ENCODE data around the gene ZNF423.
A peak's percentile ranks its signal among the peaks of the same experiment; 100 is the strongest.

Gene ZNF423

DNA sequence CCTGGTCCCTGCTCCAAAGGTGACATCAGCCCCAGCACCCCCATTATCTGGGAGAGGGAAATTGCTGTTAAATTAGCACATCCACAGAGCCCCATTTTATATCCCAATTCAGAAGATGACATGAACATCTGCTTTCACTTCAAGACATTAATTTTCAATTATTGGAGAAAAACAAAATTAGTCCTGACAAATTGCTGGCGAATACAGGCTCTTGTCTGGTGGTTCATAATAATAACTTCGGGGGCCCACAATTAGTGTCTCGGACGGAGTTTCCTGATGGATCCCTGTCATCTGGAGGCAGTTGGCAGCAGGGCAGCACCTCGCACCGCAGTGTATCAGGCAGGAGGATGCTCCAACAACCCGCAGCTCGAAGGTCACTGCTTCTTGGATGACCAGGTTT is 7.4 kb downstream of the ZNF423 start:
- no peak for DNase-seq

DNA sequence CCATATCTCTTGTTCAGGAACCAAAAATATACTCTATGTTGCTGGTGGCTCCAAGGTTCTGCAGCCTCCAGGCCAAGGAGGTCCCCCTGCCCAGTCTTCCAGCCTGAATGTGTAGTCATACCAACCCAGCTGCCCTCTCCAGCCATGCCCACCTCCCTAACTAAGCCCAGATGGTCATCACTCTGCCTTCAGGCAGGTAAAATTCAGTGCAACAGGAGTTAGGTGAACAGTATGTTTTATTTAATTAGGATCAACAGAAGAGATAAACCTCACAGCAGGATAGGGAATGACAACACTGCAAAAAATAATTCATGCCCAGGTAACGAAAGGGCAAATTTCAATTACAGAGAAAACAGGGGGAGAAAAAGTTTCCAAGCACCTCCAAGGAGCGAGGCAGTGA is 9.1 kb downstream of the ZNF423 start:
- DNase-seq, result no peak

DNA sequence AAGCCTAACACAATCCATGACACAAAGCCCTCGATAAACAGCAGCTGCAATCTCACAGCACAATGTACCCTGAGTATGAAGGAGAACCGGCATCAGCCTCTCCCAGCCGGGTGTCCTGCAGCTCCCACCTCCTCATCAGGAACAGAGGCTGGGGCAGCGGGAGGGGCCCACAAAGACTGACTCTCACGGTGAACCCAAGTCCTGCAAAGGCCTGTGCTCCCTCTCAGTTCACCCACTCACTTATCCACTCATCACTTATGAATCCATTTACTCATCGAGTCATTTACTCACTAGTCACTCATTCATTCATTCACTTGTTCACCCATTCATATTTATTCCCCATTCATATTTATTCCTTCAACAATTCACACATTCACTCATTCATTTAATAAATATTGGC is 11.6 kb downstream of the ZNF423 start:
- no peak for DNase-seq

DNA sequence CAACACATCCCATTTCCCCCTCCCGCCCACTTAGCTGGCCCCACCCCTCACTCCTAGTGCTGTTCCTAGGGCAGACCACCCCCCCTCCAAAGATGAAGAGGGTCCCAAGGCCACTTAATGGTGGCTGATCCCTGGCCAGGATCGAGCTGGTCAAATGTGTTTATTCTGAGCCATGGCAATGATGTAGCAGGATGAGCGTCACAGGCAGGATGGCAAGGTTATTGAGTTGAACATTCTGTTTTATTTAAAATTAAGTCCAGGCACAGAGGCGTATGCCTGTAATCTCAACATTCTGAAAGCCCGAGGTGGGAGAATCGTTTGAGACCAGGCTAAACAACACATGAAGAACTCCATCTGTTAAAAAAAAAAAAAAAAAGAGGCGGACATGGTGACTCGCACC is 12.2 kb downstream of the ZNF423 start:
- DNase-seq, result no peak

DNA sequence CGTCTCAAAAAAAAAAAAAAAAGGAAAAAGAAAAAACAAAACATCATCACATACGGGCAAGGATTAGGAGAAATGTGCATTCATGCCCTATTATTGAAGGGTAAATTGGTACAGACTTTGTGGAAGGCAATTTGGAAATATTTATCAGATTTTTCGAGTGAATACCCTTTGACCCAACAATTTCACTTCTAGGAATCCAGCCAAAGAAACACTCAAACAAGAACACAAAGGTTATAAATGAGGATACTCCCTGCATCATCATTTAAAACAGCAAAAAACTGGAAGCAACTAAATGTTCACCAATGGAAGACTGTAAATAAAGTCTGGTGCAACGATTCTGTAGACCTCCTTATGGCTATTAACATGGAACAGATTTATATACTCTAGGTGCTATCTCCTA is 12.9 kb downstream of the ZNF423 start:
- DNase-seq, result no peak

DNA sequence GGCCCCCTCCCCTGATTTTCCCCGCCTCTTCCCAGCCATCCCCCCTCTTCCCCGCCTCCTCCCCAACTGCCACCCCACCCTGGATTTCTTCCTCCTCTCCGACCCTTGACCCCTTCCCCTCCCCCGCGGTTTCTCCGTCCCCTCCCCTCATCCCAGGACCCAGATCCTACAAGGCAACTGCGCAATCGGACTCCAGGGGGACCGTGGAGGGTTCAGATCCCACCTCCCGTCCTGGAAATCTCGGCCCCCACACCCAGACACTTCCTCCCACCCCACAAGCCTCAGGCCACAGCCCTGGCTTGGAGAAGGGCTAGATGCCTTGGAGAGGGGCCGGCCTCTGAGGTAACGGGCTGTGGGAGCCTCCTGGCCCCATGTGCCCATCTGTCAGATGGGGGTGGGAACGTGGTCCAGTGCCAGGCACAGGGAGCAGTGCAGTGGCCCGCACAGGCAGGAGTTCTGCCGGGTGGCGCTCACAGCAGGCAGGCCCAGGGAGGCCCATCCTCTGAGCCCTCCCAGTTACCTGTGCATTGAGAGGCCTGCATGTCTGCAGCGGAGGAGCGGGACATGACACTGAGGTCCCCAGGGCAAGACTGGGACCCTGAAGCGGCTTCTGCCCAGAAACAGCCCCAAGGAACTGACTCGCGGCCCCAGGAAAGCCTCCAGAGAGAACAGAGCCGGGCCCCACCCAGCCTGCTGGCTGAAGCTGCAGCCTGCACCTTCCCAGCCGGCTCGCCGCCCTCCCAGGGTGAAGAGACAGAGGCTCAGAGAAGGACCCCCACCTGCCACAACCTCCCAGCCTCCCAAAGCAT is 16.7 kb downstream of the ZNF423 start:
- no peak for DNase-seq

DNA sequence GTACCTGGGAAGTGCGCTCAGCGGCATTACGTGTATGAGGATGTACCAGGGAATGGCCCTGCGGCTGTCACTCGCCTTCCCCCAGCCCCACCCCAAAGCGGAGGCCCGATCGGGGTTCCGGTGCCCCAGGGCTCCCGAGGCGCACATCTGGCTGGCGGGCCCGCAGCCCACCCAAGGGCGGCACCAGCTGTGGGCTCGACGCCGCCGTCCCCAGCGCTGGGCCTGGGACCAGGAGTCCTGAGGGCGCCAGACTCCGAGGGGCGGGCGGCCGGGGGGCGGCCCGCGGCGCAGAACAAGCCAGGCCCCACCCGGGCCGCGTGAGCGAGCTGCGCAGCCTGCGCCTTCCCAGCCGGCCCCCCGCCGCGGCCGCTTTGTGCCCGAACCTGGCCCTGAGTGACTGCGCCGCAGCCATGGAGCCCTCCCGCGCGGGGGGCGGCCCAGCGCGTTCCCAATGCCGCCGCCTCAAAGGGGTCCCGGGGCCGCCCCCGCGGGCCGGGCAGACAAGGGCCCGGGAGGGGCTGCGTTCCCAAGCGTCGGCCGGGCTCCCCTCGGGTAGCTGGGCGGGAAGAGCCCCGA is 17.4 kb downstream of the ZNF423 start:
- DNase-seq, result peak in 2 of 3 experiments; percentile 18 to 32

DNA sequence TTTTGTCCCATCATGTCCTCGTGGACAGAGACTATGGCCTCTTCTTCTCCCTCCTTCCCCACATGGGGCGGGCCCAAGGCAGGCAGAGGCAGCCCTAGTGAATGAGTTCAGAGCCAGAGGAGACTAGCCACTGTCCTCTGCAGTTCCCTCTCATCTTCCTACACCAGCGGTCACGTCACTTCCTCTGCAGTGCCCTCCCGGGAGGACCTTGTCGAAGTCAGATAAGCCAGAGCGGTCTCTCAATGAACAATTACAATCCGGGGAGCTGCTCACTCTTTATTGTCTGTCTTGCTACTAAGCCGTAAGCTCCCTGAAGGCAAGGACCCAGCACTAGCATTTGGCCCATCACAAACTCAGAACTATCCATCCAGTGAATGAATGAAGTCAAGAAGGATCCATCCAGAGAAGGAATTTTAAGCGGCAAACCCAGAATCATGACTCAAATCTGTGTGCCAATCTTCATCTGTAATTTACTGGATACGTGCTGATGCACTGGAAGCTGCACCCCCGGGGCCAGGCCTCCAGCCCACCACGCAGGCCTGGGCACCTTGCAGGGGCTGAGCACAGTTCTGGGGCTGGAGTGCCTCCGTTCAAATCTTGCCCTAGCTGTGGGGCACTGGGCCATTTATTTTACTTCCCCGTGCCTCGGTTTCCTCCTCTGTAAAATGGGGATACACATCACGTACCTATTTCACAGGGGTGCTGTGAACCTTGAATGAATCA is 18.1 kb downstream of the ZNF423 start:
- no peak for DNase-seq

DNA sequence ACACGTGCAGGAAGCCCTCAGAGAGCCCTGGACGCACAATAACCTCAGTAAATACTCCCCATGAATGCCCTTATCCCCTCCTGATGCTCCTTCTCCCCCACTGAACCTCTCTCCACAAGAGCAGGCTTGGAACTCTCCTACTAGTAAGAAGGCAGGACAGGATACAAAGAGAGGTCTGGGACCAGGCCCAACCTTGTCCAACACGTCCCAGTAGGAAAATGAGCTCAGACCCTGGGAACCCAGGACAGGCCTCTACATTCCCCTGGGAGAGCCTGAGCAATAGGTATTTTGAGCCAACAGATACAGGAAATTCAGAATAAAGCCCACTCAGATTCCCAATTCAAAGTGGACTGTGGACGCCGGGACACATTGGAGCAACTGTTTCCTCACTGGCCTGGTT is 19.2 kb downstream of the ZNF423 start:
- DNase-seq, result no peak

DNA sequence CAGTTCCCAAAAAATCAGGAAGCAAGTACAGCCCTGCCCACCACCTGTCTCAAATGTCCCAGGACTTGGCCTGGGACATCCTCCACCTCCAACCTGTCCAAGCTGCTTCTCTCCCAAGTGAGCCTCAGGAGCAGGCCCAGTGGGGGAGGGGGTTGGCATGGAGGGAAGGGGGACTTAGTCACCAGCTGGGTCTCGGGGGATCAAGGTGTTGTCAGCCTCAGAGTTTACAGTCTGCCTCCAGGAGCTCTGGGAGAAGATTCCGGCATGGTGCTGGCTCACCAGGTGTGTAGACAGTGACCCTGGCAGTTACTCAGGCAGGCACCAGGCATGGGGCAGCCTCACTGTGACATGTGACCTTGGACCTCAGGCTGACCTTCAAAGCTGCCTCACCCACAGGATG is 19.7 kb downstream of the ZNF423 start:
- DNase-seq, result no peak

DNA sequence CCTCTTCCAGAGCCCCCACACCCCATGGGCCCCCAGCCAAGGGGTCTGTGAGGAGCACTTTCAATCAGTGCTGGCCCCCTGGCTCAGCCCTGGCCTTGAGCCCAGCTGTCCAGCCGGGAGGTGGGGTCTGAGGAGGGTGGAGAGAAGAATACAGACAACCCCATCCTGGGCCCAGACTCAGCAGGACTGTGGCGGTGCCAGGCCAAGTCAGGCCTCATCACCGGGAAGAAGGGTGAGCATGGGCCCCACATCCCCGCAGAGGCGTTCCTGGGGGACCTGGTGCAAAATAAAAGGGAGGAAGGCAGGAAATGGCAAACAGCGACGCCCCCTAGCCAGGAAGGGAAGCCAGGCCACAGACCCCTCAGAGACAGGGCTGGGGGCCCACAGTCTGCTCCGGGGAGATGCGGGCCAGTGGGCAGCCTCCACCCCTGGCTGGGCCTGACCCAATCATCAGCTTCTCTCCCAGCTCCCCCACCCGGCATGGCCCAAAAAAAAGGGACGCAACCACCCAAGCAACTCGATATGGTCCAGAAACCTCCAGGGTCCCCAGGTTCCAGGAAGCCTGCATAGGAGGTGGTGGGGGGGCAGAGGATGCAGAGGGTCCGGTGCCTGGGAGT is 20.6 kb downstream of the ZNF423 start:
- DNase-seq, result no peak

DNA sequence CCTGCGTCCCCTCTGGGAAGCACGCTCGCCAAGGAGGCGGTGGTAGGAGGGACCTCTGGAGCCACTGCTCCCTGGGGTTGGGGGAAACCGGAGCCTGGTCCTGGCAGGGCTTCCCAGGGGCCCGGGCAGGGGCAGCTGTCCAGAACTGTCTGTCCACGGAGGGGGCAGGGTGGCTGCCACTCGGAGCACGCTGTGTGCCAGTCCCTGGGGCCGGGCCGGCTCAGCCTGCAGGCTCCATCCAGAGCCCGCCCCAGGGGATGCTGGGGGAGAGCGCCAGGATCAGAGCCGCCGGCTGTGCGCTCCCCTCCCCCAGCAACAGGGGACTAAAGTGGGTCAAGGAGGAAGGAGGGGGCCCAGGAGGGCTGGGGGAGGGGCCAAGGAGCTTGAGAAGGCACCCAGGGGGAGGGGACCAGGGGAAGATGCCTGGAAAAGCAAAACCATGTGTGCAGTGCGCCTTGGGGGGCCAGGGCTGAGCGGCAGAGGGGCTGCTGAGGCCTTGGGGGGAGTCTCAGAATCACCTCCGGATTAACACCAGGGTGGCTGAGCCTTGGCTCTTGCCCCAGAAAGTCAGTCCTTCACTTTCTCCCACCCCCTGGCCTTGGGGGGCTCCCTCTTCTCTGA is 21.3 kb downstream of the ZNF423 start:
- no peak for DNase-seq

DNA sequence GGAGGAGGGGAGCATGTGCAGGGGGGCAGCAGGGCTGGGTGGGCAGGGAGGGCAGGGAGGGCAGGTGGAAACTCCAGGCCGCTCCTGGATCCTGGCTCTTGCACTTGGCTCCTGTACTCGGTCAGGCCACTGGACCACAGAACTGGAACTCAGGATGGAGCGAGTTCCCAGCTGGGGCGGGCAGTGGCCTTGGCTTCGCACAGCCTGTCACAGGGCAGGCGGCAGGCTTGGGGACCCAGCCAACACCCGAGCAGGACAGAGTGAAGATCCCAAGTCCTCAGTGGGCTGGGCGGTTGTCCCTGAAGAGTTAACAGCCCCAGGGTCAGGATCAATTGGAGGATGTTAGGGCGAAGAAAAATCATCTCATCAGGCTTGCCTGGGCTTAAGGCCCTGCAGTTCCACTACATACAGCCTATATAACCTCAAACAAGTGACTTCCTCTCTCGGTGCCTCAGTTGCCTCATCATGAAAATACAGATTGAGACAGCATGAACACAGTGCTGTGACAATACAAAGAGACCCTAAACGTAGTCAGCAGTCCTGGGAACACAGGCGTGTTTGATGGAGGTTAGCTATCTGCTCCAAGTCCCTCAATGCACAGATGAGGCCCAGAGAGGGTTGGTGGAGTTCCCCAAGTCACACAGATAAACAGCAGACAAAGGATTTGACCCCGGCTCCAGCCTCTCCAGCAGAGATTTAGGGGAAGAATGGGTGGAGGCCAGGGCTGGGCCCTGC is 21.9 kb downstream of the ZNF423 start:
- no peak for DNase-seq

DNA sequence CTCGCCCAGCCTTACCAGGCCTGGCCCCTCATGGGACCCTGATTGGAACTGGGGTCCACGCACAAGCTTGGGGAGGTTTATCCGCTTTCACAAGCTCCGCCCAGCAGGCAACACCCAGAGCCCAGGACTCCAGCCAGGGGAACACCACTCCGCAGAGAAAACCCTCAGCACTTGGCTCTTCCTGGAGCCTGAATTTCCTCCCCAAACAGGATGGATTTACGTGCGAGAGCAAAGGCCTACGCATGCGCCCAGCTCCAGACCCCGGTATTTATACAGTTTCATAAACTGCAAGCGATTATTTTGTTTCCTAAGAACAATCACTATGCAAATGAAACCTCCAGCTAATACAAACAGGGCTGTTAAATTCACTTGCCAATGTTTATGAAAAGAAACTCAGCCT is 22.8 kb downstream of the ZNF423 start:
- DNase-seq, result no peak

DNA sequence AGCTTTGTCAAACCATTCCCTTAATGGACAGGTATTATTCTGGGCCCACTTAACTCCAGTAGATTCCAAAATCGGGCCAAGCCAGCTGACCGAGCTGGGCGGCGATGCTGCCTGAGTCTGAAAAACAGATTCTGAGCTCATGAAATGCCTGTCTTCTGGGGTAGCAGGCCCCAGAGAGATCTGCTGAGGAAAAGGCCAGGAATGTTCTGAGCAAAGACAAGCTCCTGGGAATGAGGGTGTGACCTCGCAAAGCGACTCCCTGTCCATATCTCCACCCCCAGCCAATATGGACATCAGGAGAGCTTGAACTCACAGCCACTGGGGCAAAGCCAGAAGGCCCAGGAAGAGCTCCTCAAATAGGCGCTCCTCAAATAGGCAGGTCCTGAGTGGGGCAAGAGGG is 23.7 kb downstream of the ZNF423 start:
- no peak for DNase-seq

DNA sequence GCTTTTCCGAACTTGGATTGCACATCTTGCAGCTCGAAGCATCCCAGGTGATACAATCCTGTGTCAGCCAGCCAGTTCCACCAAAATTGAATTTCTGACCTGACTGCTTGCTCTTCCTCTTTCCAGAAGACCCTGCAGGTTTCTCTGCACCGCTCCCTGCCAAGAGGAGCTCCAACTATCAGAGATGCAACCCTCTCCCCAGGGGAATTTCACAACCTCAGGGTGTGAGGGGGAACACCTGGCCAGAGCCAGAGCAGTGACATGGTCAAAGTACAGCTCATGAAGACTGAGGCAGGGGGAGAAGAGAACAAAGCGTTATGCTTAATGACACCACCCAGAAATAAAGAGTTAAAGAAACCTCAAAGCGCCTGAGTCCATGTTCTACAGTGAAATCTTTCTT is 25.0 kb downstream of the ZNF423 start:
- no peak for DNase-seq

DNA sequence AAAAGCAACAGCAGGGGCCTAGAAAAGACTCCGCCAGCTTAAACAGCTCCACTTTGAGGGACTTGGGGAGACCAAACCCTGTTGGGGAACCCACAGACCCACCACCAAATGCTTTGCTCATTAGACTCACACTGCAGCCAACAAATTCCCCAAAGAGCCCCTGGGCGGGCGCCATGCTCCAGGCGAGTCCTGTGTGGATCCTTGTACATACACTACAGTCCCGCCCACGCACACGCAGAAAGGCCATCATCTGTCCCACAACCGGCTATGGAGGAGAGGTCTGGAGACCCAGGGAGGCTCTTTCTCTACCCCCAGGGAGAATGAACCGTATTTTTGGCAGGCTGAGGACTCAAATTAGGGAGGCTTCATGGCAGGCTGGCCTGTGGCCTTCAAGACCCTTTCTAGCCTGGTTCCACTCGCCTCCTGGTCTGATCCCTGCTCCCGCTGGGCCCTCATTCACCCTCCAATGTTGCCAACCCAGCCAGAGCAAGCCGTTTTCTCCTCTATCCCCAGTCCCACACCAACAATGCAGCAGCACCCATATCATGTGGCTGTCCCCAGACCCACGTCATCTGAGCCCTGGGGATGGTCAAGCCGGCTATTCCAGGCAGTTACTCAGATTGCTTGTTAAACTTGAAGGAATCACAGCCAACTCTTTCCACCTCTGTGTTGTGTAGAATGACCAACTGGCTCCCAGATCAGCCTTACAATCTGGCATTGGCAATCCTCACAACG is 27.2 kb downstream of the ZNF423 start:
- no peak for DNase-seq

DNA sequence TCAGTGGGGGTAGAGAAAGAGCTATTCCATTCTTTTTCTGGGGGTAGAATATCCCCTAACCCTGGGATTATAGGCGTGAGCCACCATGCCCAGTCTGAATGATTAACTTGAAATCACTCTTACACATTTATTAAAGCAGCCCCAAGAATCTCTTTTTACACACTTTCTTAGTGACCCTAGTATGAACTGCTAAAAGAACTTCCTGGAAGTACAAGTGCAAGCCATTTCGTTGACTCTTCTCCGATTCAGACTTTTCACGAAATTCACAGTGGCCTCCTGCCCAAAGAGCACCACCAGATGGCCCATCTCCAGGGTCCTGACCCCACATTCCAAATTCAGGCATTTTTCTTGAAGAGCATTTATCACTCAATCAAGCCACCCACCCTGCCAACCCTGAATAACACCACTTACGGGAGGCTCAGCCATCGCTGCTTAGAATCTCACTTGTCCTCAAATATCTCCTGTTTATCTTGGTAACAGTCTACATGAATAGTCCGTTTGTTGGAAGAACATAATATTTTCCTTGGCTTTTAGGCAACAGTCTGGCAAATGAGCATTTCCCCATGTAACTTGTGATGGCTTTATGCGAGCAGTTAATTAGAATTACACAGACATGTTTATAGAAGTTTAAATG is 28.0 kb downstream of the ZNF423 start:
- DNase-seq, result no peak

DNA sequence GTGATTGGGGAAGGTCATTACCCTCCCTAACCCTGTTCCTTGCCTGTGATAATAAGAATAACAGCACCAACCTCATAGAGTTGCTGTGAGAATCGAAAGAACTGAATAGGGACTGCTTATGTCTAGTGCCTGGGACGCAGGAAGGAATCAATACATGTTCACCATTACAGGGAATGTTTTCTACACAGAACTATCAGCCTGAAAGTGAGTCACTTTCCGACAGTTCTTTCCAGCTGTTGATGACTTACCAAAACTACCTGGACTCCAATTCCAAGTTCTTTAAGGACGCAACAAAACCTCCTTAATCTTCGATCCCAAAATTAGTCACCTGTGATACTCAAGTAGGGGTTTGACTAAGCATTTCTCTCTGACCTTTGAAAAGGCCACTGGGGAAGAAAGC is 29.4 kb downstream of the ZNF423 start:
- no peak for DNase-seq

DNA sequence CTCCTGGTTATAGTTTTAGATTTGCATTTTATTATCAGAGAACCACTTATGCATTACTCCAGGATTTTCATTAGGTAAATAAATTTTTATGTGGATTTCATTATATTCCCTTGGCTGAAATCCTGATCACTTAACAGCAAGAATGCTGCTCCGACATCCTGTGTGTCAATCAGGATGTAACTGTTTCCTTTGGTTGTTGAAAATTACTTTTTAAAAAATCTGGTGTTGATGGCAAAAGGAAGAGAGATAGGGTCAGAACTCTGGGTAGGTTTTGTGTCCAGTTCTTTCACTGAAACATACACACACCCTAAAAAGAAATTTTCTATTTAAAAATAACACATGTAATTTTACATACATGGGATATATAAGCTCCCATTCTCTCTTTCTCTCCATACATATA is 30.9 kb downstream of the ZNF423 start:
- no peak for DNase-seq

DNA sequence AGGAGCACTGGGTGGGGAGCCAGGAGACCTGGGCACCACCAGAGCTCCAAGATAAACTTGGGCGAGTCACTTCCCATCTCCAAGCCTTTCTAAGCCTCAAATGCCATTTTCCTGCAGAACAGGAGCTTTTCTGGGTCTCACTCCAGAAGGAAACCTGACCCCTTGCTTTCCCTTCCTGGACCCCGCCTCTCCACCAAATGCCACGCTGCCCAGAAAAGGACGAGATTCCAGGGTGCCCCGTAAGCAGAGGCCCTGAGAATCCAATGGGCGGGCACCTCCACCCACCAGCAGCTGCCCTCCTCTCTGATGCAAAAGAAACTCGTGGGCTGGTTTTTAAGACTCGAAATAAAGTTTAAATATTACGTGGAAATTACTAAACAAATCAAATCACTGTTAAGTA is 31.3 kb downstream of the ZNF423 start:
- DNase-seq, result no peak

All from NCI-H1417 (cell line).